Stomach (tissue), 4 donors: Measurements from ENCODE around the gene UCHL1.

ENCODE experiments used
- CTCF ChIP-seq, 7 experiments: fragments of 450-650 bp in 4 of 7; fragments of 200-600 bp in 3 of 7; sonication (generic) in 3 of 7; IDR thresholded peaks; one replicate each; pipeline ENCODE4 v1.5.1; 2016 to 2019; ENCODE audit warnings: antibody characterized with exemption in 7 of 7, control low read depth in 2 of 7, mild to moderate bottlenecking in 1 of 7
- POLR2AphosphoS5 ChIP-seq, 3 donors: sonication (generic); formaldehyde crosslinking; IDR thresholded peaks; one replicate each; pipeline ENCODE4 v1.6.1; 2016; ENCODE audit warnings: antibody characterized with exemption in 3 of 3

- no peak for TF ChIP-seq CTCF (IDR thresholded peaks at IDR 0.05)
- no peak for TF ChIP-seq POLR2AphosphoS5 (IDR thresholded peaks at IDR 0.05)
These were observed 29.1 kb downstream of the UCHL1 start for GRCh38 chr4:41285864-41286235.
